WTC11 (cell line): ENCODE measurements around the gene PHKB.

Experiments used
- CTCF ChIP-seq: fragments of 200-600 bp; IDR thresholded peaks from 2 replicates; pipeline ENCODE4 v1.8.0; 2022; ENCODE audit warnings: antibody characterized with exemption
- E2F5 ChIP-seq: sonication (generic); formaldehyde crosslinking; IDR thresholded peaks from 2 replicates; pipeline ENCODE4 v1.8.1; 2022; ENCODE audit warnings: mild to moderate bottlenecking, moderate library complexity, missing genetic modification reagents
- ELF4 ChIP-seq: sonication (generic); formaldehyde crosslinking; IDR thresholded peaks from 2 replicates; pipeline ENCODE4 v1.8.1; 2022; ENCODE audit warnings: low read depth, mild to moderate bottlenecking, moderate library complexity, missing genetic modification reagents
- EMX1 ChIP-seq: fragments of 250-450 bp; sonication (Bioruptor Pico); IDR thresholded peaks from 2 replicates; pipeline ENCODE4 v1.8.0; 2021; ENCODE audit warnings: mild to moderate bottlenecking
- FOXP4 ChIP-seq: sonication (generic); formaldehyde crosslinking; IDR thresholded peaks from 2 replicates; pipeline ENCODE4 v1.8.0; 2022; ENCODE audit warnings: mild to moderate bottlenecking, missing genetic modification reagents
- MAX ChIP-seq: sonication (generic); formaldehyde crosslinking; IDR thresholded peaks from 2 replicates; pipeline ENCODE4 v1.8.0; 2022; ENCODE audit warnings: mild to moderate bottlenecking, missing genetic modification reagents
- MLX ChIP-seq: sonication (generic); formaldehyde crosslinking; IDR thresholded peaks from 2 replicates; pipeline ENCODE4 v1.8.1; 2023; ENCODE audit warnings: mild to moderate bottlenecking, missing genetic modification reagents, moderate library complexity
- NFYB ChIP-seq: sonication (generic); formaldehyde crosslinking; conservative IDR thresholded peaks from 2 replicates; pipeline ENCODE4 v1.8.0; 2022; ENCODE audit warnings: low read depth, missing genetic modification reagents
- PREB ChIP-seq: sonication (generic); formaldehyde crosslinking; IDR thresholded peaks from 2 replicates; pipeline ENCODE4 v1.8.1; 2022; ENCODE audit warnings: mild to moderate bottlenecking, missing genetic modification reagents, moderate library complexity, borderline replicate concordance
- RELA ChIP-seq: sonication (generic); formaldehyde crosslinking; IDR thresholded peaks from 2 replicates; pipeline ENCODE4 v1.8.1; 2022; ENCODE audit warnings: missing genetic modification reagents, mild to moderate bottlenecking, borderline replicate concordance
- SMAD4 ChIP-seq: sonication (generic); formaldehyde crosslinking; IDR thresholded peaks from 2 replicates; pipeline ENCODE4 v1.8.0; 2022; ENCODE audit warnings: mild to moderate bottlenecking, missing genetic modification reagents
- SP1 ChIP-seq: sonication (generic); formaldehyde crosslinking; conservative IDR thresholded peaks from 2 replicates; pipeline ENCODE4 v1.8.1; 2022; ENCODE audit warnings: missing genetic modification reagents
- USF2 ChIP-seq: sonication (generic); formaldehyde crosslinking; IDR thresholded peaks from 2 replicates; pipeline ENCODE4 v1.8.1; 2023; ENCODE audit warnings: mild to moderate bottlenecking, missing genetic modification reagents, moderate library complexity

GRCh38 chr16:47657032-47657431, 195.9 kb downstream of the PHKB start:
- TF ChIP-seq CTCF (no peak), NFYB (no peak), E2F5 (CRISPR knock-in tag) (no peak), MLX (CRISPR knock-in tag) (no peak), RELA (no peak), SMAD4 (CRISPR knock-in tag) (no peak), FOXP4 (CRISPR knock-in tag) (no peak), USF2 (no peak), SP1 (no peak), MAX (no peak), EMX1 (CRISPR knock-in tag) (no peak), PREB (CRISPR knock-in tag) (no peak), ELF4 (CRISPR knock-in tag) (no peak)
